Measurements from ENCODE around the gene MAPK8.

DNA sequence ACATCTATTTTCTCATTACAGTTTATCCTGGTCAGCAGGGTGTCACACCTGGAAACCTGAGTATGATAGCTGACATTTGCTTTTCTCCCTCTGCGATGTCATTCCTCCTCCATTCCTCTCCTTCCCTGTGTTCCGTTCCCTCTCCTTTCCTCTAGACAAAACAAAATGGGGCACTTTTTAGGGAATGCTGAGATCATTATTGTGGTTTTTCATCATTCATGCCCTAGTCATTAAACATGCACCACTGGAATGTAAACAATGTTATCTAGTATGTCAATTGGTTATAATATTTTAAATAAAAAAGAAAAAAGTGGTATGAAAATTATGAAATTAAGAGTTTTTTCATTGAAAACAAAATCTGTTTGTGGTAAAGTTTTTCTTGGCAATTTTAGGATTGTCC lies 132.6 kb downstream of the MAPK8 start:
- TF ChIP-seq POLR2A (IDR thresholded peaks at IDR 0.05) (no peak), CTCF (IDR thresholded peaks at IDR 0.05) (no peak)
